HTR-8/SVneo (cell line): ENCODE results near the gene ZNF584.

Experiments
- DNase-seq: peaks from one replicate; pipeline ENCODE4 v3.0.0; 2011; ENCODE audit warnings: low spot score, mixed read lengths; ENCODE audit not compliant: insufficient read length
- FAIRE-seq: peaks from 2 replicates; lab custom pipeline; 2011; peaks lifted over from hg19 to GRCh38; lab: Jason Lieb, UNC

The ZNF584 gene

GRCh38 chr19:58451358-58452101 lies 43.1 kb downstream of the ZNF584 start, which contains the start of gene ZNF324B:
TSS of gene ZNF324B (plus strand) at chr19:58451622. CDS start at chr19:58453702, 2,080 bp downstream.
- peak; percentile 75 for FAIRE-seq
- DNase-seq: peak; percentile 97

- FAIRE-seq (no peak), DNase-seq (no peak)
Observed at GRCh38 chr19:58453743-58454142, 45.3 kb downstream of the ZNF584 start.

DNA sequence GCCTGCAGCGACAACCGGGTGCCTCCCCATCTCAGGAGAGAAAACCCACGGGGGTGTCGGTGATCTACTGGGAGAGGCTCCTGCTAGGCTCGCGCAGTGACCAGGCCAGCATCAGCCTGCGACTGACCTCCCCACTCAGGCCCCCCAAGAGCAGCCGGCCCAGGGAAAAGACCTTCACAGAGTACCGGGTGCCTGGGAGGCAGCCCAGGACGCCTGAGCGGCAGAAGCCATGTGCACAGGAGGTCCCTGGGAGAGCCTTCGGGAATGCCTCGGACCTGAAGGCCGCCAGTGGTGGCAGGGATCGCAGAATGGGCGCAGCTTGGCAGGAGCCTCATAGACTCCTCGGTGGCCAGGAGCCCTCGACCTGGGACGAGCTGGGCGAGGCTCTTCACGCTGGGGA lies 46.9 kb downstream of the ZNF584 start:
- FAIRE-seq: no peak
- no peak for DNase-seq

DNA sequence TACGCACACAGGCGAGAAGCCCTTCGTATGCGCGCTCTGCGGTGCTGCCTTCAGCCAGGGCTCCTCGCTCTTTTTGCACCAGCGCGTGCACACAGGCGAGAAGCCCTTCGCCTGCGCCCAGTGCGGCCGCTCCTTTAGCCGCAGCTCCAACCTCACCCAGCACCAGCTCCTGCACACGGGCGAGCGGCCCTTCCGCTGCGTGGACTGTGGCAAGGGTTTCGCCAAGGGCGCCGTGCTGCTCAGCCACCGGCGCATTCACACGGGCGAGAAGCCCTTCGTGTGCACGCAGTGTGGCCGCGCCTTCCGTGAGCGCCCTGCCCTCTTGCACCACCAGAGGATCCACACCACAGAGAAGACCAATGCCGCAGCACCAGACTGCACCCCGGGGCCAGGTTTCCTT lies 47.7 kb downstream of the ZNF584 start:
- no peak for FAIRE-seq

DNA sequence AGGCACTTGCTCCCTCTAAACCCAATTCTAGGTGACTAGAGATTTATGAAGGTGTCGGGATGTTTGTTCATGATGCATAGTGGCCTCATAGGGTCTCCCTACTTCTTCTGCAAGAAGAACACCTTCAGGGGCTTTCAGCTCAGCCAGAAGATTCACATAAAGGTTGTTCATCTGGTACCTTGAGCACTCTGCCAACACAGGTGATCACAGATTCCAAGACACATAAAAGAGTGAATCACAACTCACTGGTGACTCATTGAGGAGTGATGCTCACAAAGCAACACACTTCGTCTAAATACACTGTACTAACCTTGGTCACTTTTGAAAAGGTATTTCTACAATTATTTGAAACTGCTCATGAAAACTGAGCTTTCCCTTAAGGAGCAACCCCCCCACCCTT lies 51.6 kb downstream of the ZNF584 start:
- peak; percentile 63 for FAIRE-seq

More for the DNA sequence above, 47.7 kb downstream of the ZNF584 start:
- no peak for DNase-seq

DNA sequence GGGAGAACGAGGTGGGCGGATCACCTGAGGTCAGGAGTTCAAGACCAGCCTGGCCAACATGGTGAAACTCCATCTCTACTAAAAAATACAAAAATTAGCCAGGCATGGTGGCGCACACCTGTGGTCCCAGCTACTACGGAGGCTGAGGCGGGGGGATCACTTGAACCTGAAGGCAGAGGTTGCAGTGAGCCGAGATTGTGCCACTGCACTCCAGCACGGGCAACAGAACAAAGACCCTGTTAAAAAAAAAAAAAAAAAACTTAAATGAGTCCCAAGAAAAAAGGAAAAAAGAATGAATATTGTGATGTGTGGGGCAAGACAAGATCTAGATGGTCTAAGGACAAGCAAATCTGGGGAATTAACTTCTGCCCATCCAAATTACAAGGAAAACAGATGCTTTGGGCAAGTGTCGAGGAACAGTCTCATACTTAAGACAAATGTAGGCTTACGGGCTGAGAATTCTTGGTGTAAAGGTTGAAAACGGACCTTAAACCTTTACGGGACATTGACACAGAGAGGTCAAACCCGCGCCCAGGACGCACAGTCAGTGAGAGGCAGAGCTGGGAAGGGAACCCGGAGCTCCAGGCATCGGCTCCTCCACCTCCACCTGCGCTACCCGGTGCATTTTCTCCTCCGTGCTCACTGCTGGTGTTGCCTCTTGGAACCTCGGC lies 57.8 kb downstream of the ZNF584 start:
- FAIRE-seq: no peak
- no peak for DNase-seq

More for the DNA sequence above, 51.6 kb downstream of the ZNF584 start:
- no peak for DNase-seq

DNA sequence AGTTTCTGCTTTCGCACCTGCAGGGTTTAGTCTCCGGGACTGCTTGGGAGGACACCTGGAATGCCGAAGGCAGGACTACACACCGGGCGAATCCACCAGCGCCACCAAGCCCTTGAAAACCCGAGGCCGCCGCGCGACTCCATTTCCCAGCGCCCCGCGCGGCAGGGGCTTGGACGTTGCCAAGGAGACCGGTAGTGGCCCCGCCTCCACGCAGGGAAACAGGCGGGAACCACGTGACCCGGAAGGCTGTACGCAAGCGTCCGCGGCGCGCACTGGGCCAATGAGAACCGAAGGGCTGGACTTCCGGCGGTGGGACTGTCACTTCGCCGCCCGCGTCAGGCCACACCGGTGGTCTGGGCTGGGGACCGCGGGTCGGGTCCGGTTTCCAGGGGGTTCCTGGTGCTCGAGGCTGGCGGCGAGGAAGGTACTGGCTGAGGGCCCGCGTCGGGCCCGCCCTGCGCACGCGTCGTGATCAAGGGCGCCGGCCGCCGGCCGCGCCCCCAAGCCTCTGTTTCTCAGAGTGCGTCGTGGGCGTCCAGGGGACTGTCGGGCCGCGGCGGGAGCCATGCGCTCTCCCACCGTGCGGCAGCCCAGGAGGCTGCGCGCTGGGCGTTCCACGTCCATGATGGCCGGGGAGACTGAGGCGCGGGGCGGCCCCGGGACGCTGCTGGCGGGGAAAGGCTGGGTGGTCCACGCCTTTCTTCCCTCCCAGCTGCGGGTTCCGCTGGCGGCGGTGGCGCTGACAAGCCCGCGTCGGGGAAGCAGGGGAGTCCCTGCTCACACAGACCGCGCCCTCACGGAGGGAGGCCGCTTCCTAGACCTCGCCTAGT lies 58.5 kb downstream of the ZNF584 start, which contains the start of gene ZNF324:
Gene ZNF324, plus strand, starts transcription at position 321 of the 830 bp plus-strand sequence. CDS start 2,106 bp downstream, outside the sequence.
- DNase-seq: peak; percentile 97
- FAIRE-seq: peak; percentile 79
